Esophagus squamous epithelium (tissue), 4 donors: Measurements from ENCODE around the gene TMEM80.

ENCODE experiments used
- CTCF ChIP-seq, 6 experiments: fragments of 450-650 bp in 4 of 6; fragments of 200-600 bp in 2 of 6; sonication (generic) in 2 of 6; IDR thresholded peaks; one replicate each; pipeline ENCODE4 v1.5.1; 2016 to 2019; ENCODE audit warnings: antibody characterized with exemption in 6 of 6, mild to moderate bottlenecking in 4 of 6, moderate library complexity in 4 of 6
- POLR2A ChIP-seq, 4 donors: fragments of 450-650 bp; IDR thresholded peaks; one replicate each; pipeline ENCODE4 v1.6.1; 2017; ENCODE audit warnings: antibody characterized with exemption in 4 of 4, mild to moderate bottlenecking in 4 of 4, moderate library complexity in 3 of 4

GRCh38 chr11:747158-748006 is 51.8 kb downstream of the TMEM80 start, which contains the start of gene TALDO1:
- TF ChIP-seq CTCF (IDR thresholded peaks at IDR 0.05) (peak in 3 of 6 experiments; percentile 8 to 40 (median 22)), POLR2A (IDR thresholded peaks at IDR 0.05) (peak in 3 of 4 donors; percentile 65 to 85 (median 74))
